ENCODE data around the gene SBF2. TPM values are rescaled to one million over a fixed set of nuclear protein-coding genes. Genes with fewer than 3 reads are reported as not detected.

The SBF2 gene
- total and polyA plus RNA-seq, 2 of the 13 experiments (the other 11 are each of a cell fraction or from before 2014, with no cell fraction given), result 24.0 to 45.8 TPM

DNA sequence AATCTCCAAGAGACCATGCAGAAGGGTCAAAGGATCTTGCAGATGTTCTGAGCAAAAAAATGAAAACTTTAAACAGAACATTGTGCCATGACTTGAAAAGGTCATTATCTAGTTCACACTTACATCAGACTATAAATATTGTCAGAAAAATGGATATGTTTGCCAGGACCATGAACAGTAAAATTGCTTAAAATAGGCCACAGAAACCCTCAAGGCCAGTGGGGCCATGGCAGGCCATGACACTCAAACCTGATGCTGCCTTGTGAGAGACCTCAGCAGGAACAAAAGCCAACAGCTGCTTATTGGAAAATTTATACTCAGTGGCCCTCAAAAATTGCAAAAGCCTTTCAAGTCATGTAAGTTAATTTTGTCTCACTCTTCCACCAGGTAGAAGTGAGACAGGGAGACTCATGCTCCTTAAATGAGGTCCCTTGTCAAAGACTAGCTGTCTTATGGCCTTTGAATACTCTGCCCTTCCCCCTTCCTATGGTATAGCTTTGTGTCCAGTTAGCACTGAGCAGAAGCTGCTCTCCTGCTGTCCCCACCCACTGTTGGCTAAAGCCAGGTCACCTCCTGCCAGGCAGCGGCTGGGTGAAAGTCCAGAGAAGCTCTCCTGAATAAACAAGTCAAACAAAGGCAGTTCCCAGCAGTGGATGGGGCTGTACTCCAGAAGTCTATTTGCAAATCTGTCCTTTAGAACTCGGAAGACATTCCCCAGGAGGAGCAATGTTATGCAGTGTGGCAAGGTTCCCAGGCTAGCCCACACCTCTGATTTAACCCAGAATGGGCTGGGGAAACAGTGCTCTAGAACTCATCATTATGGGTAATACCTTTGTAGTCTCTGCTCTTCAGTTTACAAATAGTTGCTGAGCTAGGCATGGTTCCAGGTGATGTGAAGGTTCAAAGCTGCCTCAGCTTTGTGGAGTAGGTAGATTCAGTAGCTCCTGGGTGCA lies 32.3 kb upstream of the SBF2 start (continued):
- no peak; the same call in 1 of the 2 replicates for TF ChIP-seq FOXK2 (IDR thresholded peaks at IDR 0.05)
- no peak for TF ChIP-seq NCOA5 (CRISPR knock-in tag; IDR thresholded peaks at IDR 0.05)
- TF ChIP-seq ZFP62 (CRISPR knock-in tag; IDR thresholded peaks at IDR 0.05), result no peak
- no peak; the same call in 1 of the 2 replicates for TF ChIP-seq NFKB2 (CRISPR knock-in tag; IDR thresholded peaks at IDR 0.05; ENCODE audit: borderline replicate concordance)
- TF ChIP-seq, protein P1, sequence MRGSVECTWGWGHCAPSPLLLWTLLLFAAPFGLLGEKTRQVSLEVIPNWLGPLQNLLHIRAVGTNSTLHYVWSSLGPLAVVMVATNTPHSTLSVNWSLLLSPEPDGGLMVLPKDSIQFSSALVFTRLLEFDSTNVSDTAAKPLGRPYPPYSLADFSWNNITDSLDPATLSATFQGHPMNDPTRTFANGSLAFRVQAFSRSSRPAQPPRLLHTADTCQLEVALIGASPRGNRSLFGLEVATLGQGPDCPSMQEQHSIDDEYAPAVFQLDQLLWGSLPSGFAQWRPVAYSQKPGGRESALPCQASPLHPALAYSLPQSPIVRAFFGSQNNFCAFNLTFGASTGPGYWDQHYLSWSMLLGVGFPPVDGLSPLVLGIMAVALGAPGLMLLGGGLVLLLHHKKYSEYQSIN (CRISPR knock-in tag; IDR thresholded peaks at IDR 0.05; ENCODE audit: borderline replicate concordance), result no peak
- TF ChIP-seq ZNF616 (CRISPR knock-in tag; IDR thresholded peaks at IDR 0.05; ENCODE audit: low read depth), result no peak
- TF ChIP-seq, protein P2, sequence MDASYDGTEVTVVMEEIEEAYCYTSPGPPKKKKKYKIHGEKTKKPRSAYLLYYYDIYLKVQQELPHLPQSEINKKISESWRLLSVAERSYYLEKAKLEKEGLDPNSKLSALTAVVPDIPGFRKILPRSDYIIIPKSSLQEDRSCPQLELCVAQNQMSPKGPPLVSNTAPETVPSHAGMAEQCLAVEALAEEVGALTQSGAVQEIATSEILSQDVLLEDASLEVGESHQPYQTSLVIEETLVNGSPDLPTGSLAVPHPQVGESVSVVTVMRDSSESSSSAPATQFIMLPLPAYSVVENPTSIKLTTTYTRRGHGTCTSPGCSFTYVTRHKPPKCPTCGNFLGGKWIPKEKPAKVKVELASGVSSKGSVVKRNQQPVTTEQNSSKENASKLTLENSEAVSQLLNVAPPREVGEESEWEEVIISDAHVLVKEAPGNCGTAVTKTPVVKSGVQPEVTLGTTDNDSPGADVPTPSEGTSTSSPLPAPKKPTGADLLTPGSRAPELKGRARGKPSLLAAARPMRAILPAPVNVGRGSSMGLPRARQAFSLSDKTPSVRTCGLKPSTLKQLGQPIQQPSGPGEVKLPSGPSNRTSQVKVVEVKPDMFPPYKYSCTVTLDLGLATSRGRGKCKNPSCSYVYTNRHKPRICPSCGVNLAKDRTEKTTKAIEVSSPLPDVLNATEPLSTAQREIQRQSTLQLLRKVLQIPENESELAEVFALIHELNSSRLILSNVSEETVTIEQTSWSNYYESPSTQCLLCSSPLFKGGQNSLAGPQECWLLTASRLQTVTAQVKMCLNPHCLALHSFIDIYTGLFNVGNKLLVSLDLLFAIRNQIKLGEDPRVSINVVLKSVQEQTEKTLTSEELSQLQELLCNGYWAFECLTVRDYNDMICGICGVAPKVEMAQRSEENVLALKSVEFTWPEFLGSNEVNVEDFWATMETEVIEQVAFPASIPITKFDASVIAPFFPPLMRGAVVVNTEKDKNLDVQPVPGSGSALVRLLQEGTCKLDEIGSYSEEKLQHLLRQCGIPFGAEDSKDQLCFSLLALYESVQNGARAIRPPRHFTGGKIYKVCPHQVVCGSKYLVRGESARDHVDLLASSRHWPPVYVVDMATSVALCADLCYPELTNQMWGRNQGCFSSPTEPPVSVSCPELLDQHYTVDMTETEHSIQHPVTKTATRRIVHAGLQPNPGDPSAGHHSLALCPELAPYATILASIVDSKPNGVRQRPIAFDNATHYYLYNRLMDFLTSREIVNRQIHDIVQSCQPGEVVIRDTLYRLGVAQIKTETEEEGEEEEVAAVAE (CRISPR knock-in tag; IDR thresholded peaks at IDR 0.05; ENCODE audit: borderline replicate concordance), result peak; percentile 71; the same call in 1 of the 2 replicates
- TF ChIP-seq, protein P3, sequence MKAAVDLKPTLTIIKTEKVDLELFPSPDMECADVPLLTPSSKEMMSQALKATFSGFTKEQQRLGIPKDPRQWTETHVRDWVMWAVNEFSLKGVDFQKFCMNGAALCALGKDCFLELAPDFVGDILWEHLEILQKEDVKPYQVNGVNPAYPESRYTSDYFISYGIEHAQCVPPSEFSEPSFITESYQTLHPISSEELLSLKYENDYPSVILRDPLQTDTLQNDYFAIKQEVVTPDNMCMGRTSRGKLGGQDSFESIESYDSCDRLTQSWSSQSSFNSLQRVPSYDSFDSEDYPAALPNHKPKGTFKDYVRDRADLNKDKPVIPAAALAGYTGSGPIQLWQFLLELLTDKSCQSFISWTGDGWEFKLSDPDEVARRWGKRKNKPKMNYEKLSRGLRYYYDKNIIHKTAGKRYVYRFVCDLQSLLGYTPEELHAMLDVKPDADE (CRISPR knock-in tag; IDR thresholded peaks at IDR 0.05), result no peak
- TF ChIP-seq, protein P4, sequence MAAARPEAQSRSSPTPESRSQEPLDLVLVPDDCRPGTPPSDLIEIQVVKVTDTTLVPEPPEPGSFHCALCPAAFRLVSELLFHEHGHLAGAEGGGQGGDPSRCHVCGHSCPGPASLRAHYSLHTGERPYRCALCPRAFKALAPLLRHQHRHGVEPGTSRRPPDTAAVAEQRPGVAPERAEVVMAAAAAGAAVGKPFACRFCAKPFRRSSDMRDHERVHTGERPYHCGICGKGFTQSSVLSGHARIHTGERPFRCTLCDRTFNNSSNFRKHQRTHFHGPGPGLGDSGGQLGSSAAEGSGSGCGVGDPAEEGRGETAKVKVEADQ (CRISPR knock-in tag; IDR thresholded peaks at IDR 0.05; ENCODE audit: borderline replicate concordance), result no peak
- peak; percentile 41 for TF ChIP-seq TBL1XR1 (IDR thresholded peaks at IDR 0.05; ENCODE audit: borderline replicate concordance, low read length, partially characterized antibody)
- TF ChIP-seq NFRKB (IDR thresholded peaks at IDR 0.05), result no peak
- peak; percentile 82; the same call in 1 of the 2 replicates for TF ChIP-seq ZNF205 (CRISPR knock-in tag; IDR thresholded peaks at IDR 0.05)
- TF ChIP-seq, protein P5, sequence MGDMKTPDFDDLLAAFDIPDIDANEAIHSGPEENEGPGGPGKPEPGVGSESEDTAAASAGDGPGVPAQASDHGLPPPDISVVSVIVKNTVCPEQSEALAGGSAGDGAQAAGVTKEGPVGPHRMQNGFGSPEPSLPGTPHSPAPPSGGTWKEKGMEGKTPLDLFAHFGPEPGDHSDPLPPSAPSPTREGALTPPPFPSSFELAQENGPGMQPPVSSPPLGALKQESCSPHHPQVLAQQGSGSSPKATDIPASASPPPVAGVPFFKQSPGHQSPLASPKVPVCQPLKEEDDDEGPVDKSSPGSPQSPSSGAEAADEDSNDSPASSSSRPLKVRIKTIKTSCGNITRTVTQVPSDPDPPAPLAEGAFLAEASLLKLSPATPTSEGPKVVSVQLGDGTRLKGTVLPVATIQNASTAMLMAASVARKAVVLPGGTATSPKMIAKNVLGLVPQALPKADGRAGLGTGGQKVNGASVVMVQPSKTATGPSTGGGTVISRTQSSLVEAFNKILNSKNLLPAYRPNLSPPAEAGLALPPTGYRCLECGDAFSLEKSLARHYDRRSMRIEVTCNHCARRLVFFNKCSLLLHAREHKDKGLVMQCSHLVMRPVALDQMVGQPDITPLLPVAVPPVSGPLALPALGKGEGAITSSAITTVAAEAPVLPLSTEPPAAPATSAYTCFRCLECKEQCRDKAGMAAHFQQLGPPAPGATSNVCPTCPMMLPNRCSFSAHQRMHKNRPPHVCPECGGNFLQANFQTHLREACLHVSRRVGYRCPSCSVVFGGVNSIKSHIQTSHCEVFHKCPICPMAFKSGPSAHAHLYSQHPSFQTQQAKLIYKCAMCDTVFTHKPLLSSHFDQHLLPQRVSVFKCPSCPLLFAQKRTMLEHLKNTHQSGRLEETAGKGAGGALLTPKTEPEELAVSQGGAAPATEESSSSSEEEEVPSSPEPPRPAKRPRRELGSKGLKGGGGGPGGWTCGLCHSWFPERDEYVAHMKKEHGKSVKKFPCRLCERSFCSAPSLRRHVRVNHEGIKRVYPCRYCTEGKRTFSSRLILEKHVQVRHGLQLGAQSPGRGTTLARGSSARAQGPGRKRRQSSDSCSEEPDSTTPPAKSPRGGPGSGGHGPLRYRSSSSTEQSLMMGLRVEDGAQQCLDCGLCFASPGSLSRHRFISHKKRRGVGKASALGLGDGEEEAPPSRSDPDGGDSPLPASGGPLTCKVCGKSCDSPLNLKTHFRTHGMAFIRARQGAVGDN (CRISPR knock-in tag; IDR thresholded peaks at IDR 0.05), result peak; percentile 49; the same call in 1 of the 2 replicates
- TF ChIP-seq ZNF83 (CRISPR knock-in tag; IDR thresholded peaks at IDR 0.05; ENCODE audit: borderline replicate concordance), result no peak
- no peak for TF ChIP-seq MAF1 (CRISPR knock-in tag; IDR thresholded peaks at IDR 0.05; ENCODE audit: borderline replicate concordance)
- TF ChIP-seq KLF12 (CRISPR knock-in tag; IDR thresholded peaks at IDR 0.05; ENCODE audit: borderline replicate concordance), result peak; percentile 86
